NCI-H1105 treated with DMSO at 0.1 percent for 48 hours (cell line): ENCODE data around the gene CDK18.
A peak's percentile ranks its signal among the peaks of the same experiment; 100 is the strongest.
"Not testable (repeated sequence)": the region's sequence is repeated elsewhere in the genome, so short reads cannot be mapped to it uniquely, and the experiment has no call there.

Source experiments
- DNase-seq: peaks from one replicate; lab custom pipeline; 2025; lab: John Stamatoyannopoulos, UW

CDK18 gene

DNA sequence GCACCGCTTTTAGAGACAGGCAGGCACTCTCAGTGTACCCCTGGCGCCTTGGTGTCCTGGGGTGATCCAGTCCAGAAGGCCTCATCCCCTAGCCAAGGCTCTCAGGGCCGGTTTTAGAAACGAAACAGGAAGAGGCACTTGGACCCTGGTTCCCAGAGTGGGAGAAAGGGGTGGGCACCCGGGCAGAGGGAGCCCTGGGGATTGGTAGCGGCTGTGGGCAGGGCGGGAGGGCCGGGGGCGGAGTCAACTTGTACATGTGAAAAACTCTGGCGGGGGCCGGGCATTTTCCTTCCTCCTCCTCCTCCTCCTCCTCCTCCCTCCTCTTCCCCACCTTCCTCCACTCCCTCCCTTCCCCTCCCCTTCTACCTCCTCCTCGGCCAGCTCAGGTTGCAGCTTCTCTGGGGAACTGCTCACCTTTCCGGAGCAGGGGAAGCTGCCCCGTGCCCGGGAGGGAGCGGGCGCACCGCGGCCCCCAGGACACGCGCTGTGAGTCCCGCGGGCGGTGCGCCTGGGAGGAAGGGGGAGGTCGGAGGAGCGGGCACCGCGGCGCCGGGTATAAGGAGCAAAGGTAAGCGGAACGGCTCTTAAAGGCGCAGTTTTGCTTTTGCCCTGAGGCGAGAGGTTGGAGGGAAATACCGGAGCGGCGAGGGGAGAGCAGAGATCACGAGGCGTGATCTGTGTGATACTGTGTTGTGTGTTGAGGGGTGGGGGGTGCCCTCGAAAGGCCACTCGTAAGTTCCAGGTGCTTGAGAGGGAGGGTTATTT, at the start of gene CDK18:
TSS of gene CDK18 (plus strand) at position 359 of the 765 bp plus-strand sequence. CDS start 18,499 bp downstream, outside the sequence.
- DNase-seq = peak; percentile 74

DNA sequence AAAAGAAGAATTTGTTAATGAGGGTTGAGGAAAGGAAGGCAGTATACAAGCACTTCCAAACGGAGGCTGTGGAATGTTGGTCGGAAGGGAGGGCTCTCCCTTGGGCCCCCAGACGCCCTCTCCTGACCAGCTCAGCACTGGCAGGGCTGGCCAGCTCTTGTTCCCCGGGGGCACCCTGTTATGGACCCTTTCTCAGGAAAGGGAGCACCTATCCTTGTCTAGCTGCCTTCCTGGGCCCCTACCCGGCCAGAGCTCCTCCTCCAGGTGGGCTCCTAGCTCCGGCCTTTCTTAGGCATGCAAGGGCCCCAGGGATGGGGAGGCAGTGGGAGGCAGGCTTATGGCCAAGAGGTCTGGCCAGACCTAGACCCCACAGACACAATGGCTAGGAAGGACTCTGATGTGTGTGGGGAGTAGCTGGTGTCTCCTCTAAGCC, 49.5 kb upstream of the CDK18 start:
- DNase-seq = no peak

DNA sequence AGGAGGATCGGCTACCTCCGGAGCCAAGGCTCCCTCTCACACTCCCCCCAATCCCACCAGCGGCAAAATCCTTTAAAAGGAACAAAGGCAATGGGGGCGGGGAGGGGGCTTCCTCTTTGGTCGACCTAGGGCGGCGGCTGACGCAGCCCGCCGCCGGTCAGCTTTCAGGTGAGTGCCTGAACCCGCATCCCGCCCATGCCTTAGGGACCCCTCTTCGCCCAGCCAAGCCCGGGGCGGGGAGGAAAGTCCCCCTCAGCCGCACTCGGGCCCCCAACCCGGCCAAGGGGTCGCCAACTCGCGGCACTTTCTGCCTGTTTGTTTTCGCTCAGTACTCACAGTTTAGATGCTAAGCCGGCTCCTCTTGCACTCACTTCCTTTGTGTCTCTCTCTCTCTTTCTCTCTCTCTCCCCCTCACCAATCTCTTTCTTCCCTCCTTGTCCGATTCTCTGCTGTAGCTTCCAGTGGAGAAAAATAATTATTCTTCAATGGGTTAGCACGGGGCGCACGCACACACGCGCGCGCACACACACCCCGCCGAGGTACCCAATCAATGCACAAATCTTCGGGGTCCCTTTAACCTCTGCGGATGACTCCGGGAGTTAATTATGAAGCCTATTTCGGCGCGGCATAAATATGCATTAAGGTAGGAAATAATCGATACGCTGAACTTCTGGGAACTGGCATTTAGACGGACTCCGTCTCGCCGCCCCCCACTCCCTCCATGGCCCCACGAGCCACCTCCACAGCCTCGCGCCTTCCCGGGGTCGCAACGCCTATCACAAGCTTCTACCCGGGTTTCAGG, 48.7 kb upstream of the CDK18 start, which contains the start of gene BLACAT1:
TSS of gene BLACAT1 (minus strand) at position 465 of the 802 bp plus-strand sequence.
- no peak for DNase-seq

DNA sequence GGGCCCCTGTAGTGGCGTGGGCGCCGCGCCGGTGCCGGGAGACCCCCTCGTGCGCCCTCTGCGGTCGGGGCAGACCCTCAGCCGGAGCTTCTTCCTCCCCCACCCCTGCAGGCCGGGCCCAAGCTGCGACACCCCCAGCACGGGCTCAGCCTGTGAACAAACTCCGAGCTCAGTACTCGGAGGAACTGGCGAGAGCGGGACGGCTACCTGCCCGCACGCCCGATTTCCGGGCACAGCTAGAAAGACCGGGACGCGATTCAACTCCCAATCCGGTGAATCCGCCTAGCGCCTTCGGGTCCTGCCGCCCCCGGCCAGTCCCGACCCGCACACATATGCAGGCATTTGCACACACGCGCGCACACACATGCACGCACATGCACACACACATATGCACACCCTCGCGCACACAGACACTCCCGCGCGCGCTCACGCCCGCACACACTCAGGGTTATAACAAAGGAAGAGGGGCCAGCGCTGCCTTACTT, 48.0 kb upstream of the CDK18 start:
- peak; percentile 6 for DNase-seq

DNA sequence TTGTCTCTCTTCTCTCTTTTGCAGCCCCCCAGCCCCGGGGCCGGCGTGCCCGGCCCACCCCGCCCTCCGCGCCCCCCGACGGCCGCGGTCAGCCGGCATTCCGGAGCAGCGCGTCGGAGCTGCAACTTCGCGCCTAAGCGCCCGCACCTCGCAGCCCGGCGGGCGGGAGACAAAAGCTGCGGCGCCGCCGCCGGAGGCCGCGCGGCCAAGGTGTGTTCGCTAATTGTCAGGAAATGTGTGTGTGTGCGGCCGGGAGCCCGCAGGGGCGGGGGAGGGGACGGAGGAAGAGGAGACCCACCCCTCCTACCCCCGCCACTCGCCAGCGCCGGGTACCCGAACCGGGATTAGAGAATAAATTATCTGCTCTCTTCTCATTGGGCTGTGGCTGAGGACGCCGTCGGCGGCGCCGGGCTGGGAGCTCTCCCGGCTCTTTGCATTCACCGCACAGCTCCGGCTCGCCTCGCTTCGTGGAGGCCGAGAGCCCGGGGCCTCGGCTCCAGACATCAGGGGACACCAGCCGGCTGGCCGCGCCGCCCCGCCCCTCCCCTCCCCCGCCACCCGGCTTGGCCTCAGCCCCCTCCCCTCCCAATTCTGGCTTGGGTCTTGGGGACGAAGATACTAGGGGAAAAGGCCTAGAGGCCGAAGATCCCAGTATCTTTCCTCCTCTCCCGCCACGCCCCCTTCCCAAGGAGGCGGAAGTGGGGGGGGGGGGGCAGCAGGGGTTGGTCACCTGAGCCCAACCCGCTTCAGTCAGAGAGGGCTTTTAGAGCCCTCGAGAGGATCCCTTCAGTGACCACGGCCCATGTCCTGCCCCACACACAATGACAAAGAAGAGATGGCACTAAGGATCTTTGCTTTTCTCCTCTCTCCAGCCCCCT, 47.4 kb upstream of the CDK18 start:
- DNase-seq = peak; percentile 72

DNA sequence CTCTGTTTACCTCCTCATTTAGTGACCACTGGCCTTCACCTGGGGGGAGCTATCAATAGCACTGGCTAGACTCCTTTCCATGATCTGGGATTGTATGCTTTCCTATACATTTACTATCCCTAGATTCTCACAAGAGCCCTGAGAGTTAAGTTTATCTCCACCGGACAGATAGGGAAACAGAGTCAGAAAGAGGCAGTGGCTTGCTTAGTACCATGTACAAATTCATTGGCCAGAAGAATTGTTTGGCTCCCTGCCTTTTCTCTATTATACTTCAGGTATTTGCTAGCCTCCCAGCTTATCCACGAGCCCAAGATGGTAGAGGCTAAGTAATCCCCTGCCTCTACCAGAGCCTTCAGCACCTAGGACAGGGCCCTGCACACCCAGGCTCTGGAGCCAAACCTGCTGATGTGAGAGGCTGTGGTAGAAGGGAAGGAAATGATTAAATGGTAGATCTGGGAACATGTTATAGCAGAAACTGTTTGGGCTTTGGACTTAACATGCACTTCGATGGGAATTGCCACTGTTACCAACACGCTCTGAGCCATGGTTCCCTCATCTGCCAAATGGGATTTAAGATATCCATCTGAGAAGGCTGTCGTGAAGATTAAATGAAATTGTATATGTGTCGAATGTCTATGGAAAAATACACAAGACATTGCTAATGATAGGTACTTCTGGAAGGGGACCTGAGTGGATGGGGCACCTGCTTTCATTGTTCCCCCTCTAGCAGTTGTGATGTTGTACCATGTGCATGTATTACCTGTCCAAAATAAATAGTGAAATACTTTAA, 45.5 kb upstream of the CDK18 start:
- DNase-seq = no peak

DNA sequence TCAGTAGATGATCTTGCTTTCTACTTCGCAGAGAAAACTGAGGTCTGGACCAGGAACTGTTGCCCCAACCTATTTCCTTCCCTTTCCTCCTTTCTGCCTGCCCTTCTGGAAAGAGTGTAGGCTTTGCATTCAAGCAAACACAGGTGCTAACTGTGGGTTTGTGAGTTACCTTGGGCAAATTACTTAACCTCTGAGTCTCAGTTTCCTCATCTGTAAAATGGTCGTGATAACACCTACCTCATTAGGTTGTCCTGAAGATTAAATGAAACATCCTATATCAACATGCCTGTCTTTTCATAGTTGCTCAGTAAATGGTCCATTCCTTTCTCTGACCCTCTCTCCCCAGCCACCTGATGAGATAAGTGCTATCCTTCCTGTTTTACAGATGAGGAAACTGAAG, 39.1 kb upstream of the CDK18 start:
- no peak for DNase-seq

DNA sequence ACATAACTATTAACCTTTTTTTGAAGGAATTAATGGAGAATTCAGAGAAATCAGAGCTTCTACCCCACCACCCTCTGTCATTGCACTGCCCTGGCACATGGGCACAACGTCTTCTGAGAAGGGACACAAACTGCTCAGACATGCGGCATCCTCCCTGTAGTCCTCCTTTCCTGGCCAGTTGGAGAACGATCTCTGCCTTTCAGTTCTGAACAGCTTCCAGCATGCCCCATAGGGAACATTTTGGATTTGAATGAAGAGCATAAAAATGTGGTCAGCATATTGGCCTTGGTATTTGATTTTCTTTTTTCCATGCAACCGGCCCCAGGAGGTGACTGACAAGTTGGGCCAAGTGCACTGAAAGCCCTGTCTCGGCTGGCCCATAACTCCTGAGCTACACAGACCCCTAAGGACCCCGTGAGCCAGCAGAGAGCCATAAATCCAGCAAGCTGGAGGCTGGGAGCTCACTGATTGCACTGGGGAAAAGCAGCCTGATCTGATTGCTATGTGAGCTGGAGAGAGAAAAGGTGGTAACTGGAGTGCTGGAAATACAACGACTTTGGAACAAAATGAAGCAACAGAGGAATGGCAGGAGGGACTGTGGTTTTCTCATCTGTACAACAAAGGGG, 37.8 kb upstream of the CDK18 start:
- no peak for DNase-seq

DNA sequence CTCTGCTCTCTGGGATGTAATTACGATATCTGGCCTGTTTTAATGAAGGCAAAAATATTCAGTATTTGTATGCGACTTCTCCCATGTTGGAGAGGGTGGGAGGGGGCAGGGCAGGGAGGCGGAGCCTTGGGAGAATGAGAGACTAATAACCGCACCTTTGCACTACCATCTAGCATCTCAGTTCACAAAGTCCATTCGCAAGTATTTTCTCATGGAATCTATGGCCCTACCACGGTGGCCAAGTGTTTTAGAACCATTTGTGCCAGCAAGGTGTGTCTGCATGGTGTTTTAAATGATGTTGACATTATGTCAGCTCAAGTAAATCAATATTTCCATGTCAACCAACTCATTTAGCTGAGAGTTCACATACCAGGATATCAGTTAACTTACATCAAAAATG, 34.3 kb upstream of the CDK18 start:
- DNase-seq = no peak

DNA sequence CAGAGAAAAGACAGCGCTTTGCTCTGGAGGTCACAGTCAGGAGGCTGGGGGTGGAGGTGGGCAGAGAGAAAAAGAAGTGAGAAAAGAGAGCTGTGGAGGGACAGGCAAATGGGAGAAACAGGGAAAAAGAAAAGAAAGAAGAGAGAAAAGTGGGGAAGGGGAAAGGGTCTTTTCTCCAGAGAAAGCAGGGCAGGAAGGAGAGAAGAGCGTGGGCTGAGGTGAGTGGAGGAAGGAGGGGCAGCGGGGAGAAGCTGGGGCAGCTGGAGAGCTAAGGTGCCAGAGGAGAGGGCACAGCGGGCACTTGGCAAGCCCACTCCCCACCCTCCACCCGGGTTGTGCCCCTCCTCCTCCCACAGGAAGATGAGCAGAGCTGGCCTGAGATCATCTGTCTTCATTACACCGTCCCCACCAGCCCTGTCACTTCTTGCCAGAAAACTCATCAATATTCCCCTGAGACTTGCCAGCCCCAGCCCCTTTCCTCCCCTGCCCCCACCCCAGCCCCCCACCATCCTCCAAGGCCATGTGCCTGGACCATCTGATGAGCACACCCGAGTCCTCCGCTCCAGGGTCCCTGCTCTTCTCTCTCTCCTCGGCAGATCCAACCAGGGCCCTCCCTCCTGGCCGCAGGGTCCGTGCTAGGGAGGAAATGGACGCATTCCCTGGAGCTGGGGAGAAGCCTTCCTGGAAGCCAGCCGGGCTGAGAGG, 31.6 kb upstream of the CDK18 start:
- no peak for DNase-seq

DNA sequence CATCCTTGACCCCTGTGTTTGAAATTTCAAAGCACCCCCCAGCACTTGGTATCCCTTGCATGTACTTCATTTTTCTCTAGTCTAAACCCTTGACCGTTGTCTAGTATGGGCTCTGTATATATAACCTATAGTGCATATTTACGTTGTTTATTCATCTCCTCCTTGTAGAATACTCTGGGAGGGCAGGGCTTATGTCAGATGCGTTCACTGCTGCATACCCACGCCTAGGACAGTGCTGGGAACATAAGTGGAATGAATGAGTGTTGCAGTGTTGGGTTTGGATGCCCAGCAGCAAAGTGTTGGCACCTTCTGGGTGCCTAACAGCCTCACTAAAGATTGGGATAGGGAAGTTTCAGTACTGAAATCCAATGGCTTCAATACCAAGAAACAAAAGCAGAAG, 31.0 kb upstream of the CDK18 start:
- no peak for DNase-seq

DNA sequence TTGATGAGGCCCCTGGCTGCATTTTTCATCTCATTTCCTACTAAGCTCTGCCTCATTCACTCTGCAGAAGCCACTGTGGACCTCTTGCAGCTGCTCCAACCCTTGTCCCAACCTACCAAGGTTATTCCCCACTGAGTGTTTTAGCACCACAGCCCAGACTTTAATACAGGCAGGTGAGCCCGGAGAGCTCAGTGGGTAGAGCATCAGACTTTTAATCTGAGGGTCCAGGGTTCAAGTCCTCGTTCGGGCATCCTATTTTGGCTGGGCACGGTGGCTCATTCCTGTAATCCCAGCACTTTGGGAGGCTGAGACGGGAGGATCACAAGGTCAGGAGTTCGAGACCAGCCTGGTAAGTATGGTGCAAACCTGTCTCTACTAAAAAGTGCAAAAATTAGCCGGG, 30.5 kb upstream of the CDK18 start:
- no peak for DNase-seq

DNA sequence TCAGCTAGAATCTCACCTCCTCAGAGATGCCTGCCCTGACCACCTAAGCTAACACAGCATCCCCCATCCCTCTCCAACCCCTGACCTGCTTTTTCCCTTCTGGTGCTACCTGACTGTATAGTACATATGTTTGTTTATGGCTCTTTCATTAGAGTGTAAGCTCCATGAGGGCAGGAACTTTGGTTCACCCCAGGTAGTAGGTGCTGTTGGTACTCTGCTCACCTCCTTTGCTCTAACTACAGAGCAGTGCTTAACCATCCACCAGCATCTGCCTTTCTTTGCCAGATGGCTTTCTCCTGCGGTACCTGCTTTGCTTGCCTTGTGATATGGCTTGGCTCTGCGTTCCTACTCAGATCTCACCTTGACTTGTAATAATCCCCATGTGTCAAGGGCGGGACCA, 29.9 kb upstream of the CDK18 start:
- DNase-seq = no peak

DNA sequence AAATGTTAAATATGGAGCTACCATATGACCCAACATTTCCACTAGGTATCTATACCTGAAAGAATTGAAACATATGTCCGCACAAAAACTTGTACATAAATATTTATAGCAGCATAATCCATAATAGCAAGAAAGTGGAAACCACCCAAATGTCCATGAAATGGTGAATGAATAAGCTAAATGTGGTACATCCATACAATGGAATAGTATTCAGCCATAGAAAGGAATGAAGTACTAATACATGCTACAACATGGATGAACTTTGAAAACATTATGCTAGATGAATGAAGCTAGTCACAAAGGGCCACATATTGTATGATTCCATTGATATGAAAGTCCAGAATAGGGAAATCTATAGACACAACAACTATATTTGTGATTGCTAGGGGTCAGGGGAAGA, 28.6 kb upstream of the CDK18 start:
- DNase-seq = no peak

DNA sequence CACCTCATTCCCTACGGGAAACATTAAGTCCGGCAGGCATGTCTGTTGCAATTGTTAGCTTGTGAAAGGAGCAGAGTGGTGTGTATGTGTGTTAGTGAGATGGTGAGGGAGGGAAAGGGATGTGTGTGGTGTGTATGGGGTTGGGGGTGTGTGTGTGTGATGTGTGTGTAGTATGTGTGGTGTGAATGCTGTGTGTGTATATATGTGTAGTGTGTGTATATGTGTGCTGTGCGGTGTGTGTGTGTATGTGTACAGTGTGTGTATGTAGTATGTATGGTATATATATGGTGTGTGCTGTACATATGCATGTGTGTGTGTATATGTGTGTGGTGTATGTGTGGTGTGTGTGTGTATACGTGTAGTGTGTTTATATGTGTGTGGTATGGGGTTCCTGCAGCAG, 27.8 kb upstream of the CDK18 start:
- DNase-seq = no peak

DNA sequence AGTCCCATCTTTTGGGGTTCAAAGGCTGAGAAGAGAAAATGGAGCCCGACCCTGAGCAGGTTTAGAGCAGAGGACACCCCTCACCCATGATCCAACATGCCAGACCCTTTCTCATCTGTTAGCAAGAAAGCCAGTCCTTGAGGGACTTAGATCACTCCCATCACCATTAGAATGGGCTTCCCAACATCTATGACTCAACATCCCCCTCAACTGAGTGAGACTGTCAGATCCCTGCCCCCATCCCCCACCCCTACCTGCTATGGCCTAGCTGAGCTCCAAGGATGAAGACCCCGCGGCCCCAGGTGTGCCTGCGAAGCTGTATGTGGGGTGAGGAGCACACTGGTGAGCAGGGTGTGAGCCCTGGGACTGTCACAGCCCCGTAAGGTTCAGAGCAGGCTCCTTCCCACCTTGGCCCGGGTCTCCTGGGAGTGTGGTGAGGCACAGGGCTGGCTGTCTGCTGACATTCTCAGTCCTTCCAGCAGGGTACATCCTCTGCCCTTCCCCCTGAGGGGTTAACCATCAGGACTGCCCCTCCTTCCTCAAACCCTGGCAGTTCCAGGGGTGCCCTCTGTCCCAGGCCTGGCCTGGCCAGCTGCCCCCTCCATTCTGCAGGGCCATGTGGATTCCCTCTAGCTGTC, 27.2 kb upstream of the CDK18 start:
- DNase-seq = no peak

DNA sequence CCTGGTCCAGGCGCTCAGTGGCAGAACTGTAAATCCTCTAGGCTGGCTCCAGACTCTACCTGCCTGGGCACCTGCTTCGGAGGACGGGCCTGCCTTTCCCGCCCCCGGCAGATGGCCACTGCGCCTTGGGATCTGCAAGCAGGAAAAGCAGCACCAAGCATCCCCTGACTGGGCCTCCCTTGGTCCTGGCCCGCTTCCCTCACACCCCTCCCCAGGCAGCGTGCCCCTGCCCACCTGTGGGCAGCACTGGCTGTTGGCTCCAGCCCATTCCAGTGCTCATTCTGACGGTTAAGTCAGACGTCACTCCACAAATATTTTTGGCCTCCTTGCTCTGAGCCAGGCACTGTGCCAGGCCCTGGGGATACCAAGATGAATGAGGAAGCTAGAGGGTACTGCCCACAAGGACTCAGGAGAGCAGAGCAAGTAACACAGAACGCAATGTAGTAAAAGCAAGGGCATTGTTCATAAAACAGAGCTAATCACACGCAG, 26.7 kb upstream of the CDK18 start:
- DNase-seq = peak; percentile 28

DNA sequence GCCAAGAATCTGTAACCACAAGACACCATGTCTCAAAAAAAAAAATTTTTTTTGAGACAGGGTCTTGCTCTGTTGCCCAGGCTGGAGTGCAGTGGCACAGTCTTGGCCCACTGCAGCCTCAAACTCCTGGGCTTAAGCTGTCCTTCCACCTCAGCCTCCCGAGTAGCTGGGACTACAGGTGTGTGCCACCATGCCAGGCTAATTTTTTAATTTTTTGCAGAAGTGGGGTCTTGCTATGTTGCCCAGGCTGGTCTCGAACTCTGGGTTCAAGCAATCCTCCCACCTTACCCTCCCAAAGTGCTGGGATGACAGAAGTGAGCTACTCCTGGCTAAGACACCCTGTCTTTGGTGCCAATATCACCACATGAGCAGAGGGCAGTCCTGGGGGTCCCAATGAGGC, 25.5 kb upstream of the CDK18 start:
- DNase-seq = not testable (repeated sequence)

DNA sequence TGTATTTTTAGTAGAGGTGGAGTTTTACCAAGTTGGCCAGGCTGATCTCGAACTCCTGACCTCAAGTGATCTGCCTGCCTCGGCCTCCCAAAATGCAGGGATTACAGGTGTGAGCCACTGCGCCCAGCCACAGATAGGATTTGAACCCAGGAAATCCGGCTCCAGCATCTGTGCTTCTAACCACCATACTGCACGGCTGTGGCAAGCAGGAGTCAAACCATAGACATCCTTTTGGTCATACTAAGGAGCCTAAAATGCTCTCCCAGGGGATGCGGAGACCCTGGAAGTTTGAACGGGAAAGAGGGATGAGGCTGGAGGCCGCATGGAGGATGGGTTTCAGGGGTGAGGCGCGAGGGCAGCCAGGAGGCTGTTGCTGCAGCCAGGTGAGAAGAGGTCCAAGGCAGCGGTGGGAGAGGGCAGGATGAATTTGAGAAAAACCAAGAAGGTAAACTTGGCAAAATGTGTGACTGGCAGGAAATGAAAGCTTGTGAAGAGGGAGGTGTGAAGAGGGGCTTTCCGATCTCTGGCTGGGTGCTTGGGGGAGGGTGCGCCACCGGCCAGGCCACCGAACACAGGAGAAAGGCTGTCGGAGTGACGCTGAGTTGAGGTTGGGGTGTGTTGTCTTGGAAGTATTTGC, 24.0 kb upstream of the CDK18 start:
- no peak for DNase-seq
